ENCODE measurements around the gene TARBP1. TPM values are rescaled to one million over a fixed set of nuclear protein-coding genes. Genes with fewer than 3 reads are reported as not detected.

TARBP1 gene
- total and polyA plus RNA-seq, 2 of the 13 experiments (the other 11 are each of a cell fraction or from before 2014, with no cell fraction given), result 37.7 to 67.0 TPM

DNA sequence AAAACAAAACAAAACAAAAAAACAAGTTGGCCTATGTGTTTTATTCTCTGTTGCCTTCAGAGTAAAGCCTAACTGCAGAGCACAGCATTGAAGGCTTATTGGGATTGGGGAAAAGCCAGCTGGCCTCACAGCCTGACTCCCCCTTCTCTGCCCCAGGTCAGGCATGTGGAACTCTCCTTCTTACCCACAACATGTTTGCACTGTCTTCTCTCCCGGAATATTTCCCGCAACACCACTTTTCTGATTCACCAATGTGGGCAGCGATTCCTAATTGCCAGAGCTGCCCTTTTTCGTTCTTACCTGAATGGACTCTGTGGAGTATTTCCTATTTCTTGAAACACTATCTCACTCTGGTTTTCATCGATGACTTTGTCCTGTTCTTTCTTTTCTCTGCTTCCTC is 2.8 kb upstream of the TARBP1 start (continued):
- TF ChIP-seq RBM22 (optimal IDR thresholded peaks at IDR 0.05; ENCODE audit: low read length), result no peak
- no peak for TF ChIP-seq NCOA2 (CRISPR knock-in tag; IDR thresholded peaks at IDR 0.05)
- TF ChIP-seq ATF5 (CRISPR knock-in tag; IDR thresholded peaks at IDR 0.05; ENCODE audit: low read depth), result no peak

GRCh38 chr1:234479866-234480265 is 887 bp upstream of the TARBP1 start:
- H3K36me3 ChIP-seq (replicated peaks in 1 of 2; ENCODE audit: control insufficient read depth in 1 of 2, insufficient read depth in 2 of 2, low read length in 2 of 2), result no peaks in the 10 kb centered on the region; a peak in 1 of 5 replicates
- H3K4me2 ChIP-seq (ENCODE audit: low read depth, low read length), result peak overlapping the region; percentile 95
- H3K4me3 ChIP-seq (replicated peaks in 1 of 3; ENCODE audit: insufficient read depth in 1 of 3, low read depth in 2 of 3, low read length in 3 of 3), result no peak overlapping the region
- intact Hi-C loops (cut with micrococcal nuclease; ENCODE audit: unreplicated experiment), result loop anchor here (10.0 kb wide), 1 partner anchor 935 kb away; no protein-coding TSS in a partner anchor
- peaks cover 41% of the 10 kb centered on the region for H3K4me1 ChIP-seq (ENCODE audit: insufficient read depth, low read length)
- FAIRE-seq (no peak), DNase-seq (ENCODE audit: low spot score) (no peak), ATAC-seq (no peak)
- no peak overlapping the region for H3K9ac ChIP-seq (ENCODE audit: insufficient read depth, low read depth, low read length)
- H3K9me3 ChIP-seq (ENCODE audit: low read length), result no peaks in the 10 kb centered on the region
- peaks cover 29% of the 10 kb centered on the region for H3K79me2 ChIP-seq (ENCODE audit: insufficient read depth, low read length)
- H3K27me3 ChIP-seq (ENCODE audit: control insufficient read depth in 1 of 2, insufficient read depth in 2 of 2, low read length in 2 of 2), result peaks cover 0 to 17% of the 10 kb centered on the region in 2 experiments; a peak in 2 of 5 replicates
- TF ChIP-seq ZNF296 (CRISPR knock-in tag; conservative IDR thresholded peaks at IDR 0.05) (no peak), BRCA1 (CRISPR knock-in tag; IDR thresholded peaks at IDR 0.05) (no peak), XBP1 (CRISPR knock-in tag; IDR thresholded peaks at IDR 0.05) (no peak), SMARCE1 (IDR thresholded peaks at IDR 0.05; ENCODE audit: borderline replicate concordance) (no peak), ZNF232 (CRISPR knock-in tag; IDR thresholded peaks at IDR 0.05; ENCODE audit: borderline replicate concordance) (no peak), AGO1 (IDR thresholded peaks at IDR 0.05; ENCODE audit: low read depth, low read length, poor library complexity, severe bottlenecking) (no peak), KLF11 (CRISPR knock-in tag; IDR thresholded peaks at IDR 0.05) (no peak), SIX1 (CRISPR knock-in tag; IDR thresholded peaks at IDR 0.05; ENCODE audit: borderline replicate concordance) (no peak), ZNF468 (CRISPR knock-in tag; IDR thresholded peaks at IDR 0.05) (no peak), ZNF317 (CRISPR knock-in tag; IDR thresholded peaks at IDR 0.05) (no peak), MED8 (CRISPR knock-in tag; IDR thresholded peaks at IDR 0.05; ENCODE audit: insufficient replicate concordance) (no peak), ZNF17 (CRISPR knock-in tag; IDR thresholded peaks at IDR 0.05) (no peak), ZBTB7A (CRISPR knock-in tag; IDR thresholded peaks at IDR 0.05) (no peak), EED (CRISPR knock-in tag; IDR thresholded peaks at IDR 0.05) (no peak), SP4 (CRISPR knock-in tag; IDR thresholded peaks at IDR 0.05) (no peak)
- TF ChIP-seq, protein P1, sequence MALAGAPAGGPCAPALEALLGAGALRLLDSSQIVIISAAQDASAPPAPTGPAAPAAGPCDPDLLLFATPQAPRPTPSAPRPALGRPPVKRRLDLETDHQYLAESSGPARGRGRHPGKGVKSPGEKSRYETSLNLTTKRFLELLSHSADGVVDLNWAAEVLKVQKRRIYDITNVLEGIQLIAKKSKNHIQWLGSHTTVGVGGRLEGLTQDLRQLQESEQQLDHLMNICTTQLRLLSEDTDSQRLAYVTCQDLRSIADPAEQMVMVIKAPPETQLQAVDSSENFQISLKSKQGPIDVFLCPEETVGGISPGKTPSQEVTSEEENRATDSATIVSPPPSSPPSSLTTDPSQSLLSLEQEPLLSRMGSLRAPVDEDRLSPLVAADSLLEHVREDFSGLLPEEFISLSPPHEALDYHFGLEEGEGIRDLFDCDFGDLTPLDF (CRISPR knock-in tag; IDR thresholded peaks at IDR 0.05), result no peak
- TF ChIP-seq, protein P2, sequence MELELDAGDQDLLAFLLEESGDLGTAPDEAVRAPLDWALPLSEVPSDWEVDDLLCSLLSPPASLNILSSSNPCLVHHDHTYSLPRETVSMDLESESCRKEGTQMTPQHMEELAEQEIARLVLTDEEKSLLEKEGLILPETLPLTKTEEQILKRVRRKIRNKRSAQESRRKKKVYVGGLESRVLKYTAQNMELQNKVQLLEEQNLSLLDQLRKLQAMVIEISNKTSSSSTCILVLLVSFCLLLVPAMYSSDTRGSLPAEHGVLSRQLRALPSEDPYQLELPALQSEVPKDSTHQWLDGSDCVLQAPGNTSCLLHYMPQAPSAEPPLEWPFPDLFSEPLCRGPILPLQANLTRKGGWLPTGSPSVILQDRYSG (CRISPR knock-in tag; IDR thresholded peaks at IDR 0.05), result no peak
- no peak overlapping the region for H3K27ac ChIP-seq (ENCODE audit: extremely low read length, insufficient read depth, low read length)
- ChIA-PET POLR2A (interaction anchor here (2.3 kb wide), 1 partner anchor 396 kb away, joined by 6 read pairs; no protein-coding TSS in a partner anchor), CTCF (ENCODE audit: low intra/inter-chr PET ratio, low total read pairs) (no interaction called here)
- no peak overlapping the region for H2AFZ ChIP-seq (ENCODE audit: low read length)
- 78% methylated on average over 2 of the region's 2 CpGs for WGBS (ENCODE audit: low lambda C conversion rate)
- no peaks in the 10 kb centered on the region; the same call in 1 of the 2 replicates for H4K20me1 ChIP-seq (ENCODE audit: insufficient read depth, low read length)
- BruUV-seq (replicated peaks), result no TSS peak
- in situ Hi-C loops (cut with HindIII; ENCODE audit: extremely low pct_ligation_motif_present, low pct_unique_long_range_greater_than_20kb), result no loop called here
